GM19193 (cell line): ENCODE results near the gene TMEM200B.

Experiments
- POLR2A ChIP-seq: IDR thresholded peaks from 4 replicates; pipeline ENCODE4 v1.6.1; 2011; ENCODE audit not compliant: insufficient read depth, insufficient read length; ENCODE audit errors: extremely low read depth

The TMEM200B gene

GRCh38 chr1:29123053-29123886 is 433 bp downstream of the TMEM200B start:
- TF ChIP-seq POLR2A = no peak

- TF ChIP-seq POLR2A = no peak
These were observed 1.0 kb downstream of the TMEM200B start for GRCh38 chr1:29122682-29123052.

- TF ChIP-seq POLR2A = no peak
These were observed 1.6 kb downstream of the TMEM200B start for GRCh38 chr1:29121936-29122681.

GRCh38 chr1:29121516-29121935 is 2.2 kb downstream of the TMEM200B start:
- TF ChIP-seq POLR2A = no peak

- TF ChIP-seq POLR2A = no peak
These were observed 2.7 kb downstream of the TMEM200B start for GRCh38 chr1:29120947-29121485.

- no peak for TF ChIP-seq POLR2A
These were observed 3.3 kb downstream of the TMEM200B start for GRCh38 chr1:29120367-29120766.

GRCh38 chr1:29119121-29119929 is 4.4 kb downstream of the TMEM200B start:
- no peak for TF ChIP-seq POLR2A

- TF ChIP-seq POLR2A = no peak
These were observed 6.3 kb downstream of the TMEM200B start for GRCh38 chr1:29117381-29117780.

GRCh38 chr1:29114654-29115053 is 9.0 kb downstream of the TMEM200B start:
- no peak for TF ChIP-seq POLR2A

- no peak for TF ChIP-seq POLR2A
These were observed 10.1 kb downstream of the TMEM200B start for GRCh38 chr1:29113413-29114117.

GRCh38 chr1:29112705-29113412 is 10.8 kb downstream of the TMEM200B start:
- TF ChIP-seq POLR2A = no peak

- TF ChIP-seq POLR2A = no peak
These were observed 17.9 kb downstream of the TMEM200B start for GRCh38 chr1:29105822-29106221.

- no peak for TF ChIP-seq POLR2A
These were observed 23.2 kb downstream of the TMEM200B start for GRCh38 chr1:29100487-29100886.

GRCh38 chr1:29099286-29099685 is 24.4 kb downstream of the TMEM200B start:
- no peak for TF ChIP-seq POLR2A
